Thymus (tissue), 11 donors: ENCODE measurements around the gene SYCP2. TPM values are rescaled to one million over a fixed set of nuclear protein-coding genes. Genes with fewer than 3 reads are reported as not detected.

ENCODE experiments used
- DNase-seq, 9 donors: peaks; one replicate each; pipeline ENCODE4 v3.0.0-alpha.2; 2013; ENCODE audit warnings: low spot score in 9 of 9, low read depth in 6 of 9, missing footprints in 1 of 9
- H3K27ac ChIP-seq, 2 donors: one replicate each; pipeline ENCODE4 v1.5.1; 2013; ENCODE audit warnings: control low read depth in 1 of 2, low read depth in 1 of 2, low read length in 1 of 2, mild to moderate bottlenecking in 1 of 2, moderate library complexity in 1 of 2
- H3K27me3 ChIP-seq, 2 donors: one replicate each; pipeline ENCODE4 v1.5.1; 2013; ENCODE audit warnings: low read length in 1 of 2; ENCODE audit not compliant: control insufficient read depth in 2 of 2, insufficient read depth in 1 of 2
- H3K36me3 ChIP-seq, 2 donors: one replicate each; pipeline ENCODE4 v1.5.1; 2013; ENCODE audit warnings: low read length in 1 of 2, mild to moderate bottlenecking in 1 of 2, moderate library complexity in 1 of 2; ENCODE audit not compliant: control insufficient read depth in 2 of 2, insufficient read depth in 2 of 2
- H3K4me1 ChIP-seq, 2 donors: one replicate each; pipeline ENCODE4 v1.5.1; 2013; ENCODE audit warnings: low read length in 2 of 2; ENCODE audit not compliant: control insufficient read depth in 2 of 2, insufficient read depth in 2 of 2
- H3K4me3 ChIP-seq, 2 donors: one replicate each; pipeline ENCODE4 v1.5.1; 2013; ENCODE audit warnings: low read length in 2 of 2, control low read depth in 1 of 2, mild to moderate bottlenecking in 1 of 2
- H3K9me3 ChIP-seq, 2 donors: one replicate each; pipeline ENCODE4 v1.5.1; 2013; ENCODE audit warnings: low read length in 1 of 2, mild to moderate bottlenecking in 1 of 2; ENCODE audit not compliant: control insufficient read depth in 2 of 2, insufficient read depth in 1 of 2
- whole genome bisulfite sequencing: extraction: QIAGEN DNeasy Blood & Tissue Kit; methylation state at CpG from one replicate; pipeline ENCODE4 v1.1.7; 2013; 5-methylcytosine and 5-hydroxymethylcytosine counted together
- polyA plus RNA-seq: library from polyadenylated mRNA; stranded (reverse); fragments of 200-250 nt; gene quantifications from one replicate; pipeline ENCODE4 v1.2.3, GENCODE V29; 2013
- total RNA-seq: library from RNA; stranded (reverse); fragments of 120-200 nt; gene quantifications from one replicate; pipeline ENCODE4 v1.2.4, GENCODE V29; 2013
- donor health status: healthy.

SYCP2 gene
- total and polyA plus RNA-seq, 2 donors, result 2.5 to 7.9 TPM

DNA sequence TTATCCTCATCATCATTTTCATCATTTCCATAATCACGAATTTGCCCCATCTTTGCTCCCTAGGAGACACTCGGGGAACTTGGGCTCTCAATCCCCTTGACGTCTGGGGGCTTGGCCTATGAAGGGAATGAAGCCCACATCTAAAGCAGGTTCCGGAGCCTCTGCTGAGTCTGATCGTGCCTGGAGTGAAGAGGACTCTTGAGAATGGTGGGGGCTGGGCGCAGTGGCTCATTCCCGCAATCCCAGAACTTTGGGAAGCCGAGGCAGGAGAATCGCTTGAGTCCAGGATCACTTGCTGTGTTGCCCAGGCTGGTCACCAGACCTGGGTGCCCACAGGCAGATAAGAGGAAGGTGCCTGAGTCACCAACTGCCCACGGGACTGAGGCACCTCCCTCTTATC lies 114.5 kb downstream of the SYCP2 start:
- DNase-seq, result no peak
- H3K27ac ChIP-seq, result no peak overlapping the region
- H3K4me1 ChIP-seq, result peaks cover 0 to 4% of the 10 kb centered on the region in 2 donors
- WGBS, result 92% methylated on average over 10 of the region's 10 CpGs
- H3K36me3 ChIP-seq, result no peaks in the 10 kb centered on the region
- H3K9me3 ChIP-seq, result no peaks in the 10 kb centered on the region
- H3K27me3 ChIP-seq, result no peaks in the 10 kb centered on the region
- no peak overlapping the region for H3K4me3 ChIP-seq

DNA sequence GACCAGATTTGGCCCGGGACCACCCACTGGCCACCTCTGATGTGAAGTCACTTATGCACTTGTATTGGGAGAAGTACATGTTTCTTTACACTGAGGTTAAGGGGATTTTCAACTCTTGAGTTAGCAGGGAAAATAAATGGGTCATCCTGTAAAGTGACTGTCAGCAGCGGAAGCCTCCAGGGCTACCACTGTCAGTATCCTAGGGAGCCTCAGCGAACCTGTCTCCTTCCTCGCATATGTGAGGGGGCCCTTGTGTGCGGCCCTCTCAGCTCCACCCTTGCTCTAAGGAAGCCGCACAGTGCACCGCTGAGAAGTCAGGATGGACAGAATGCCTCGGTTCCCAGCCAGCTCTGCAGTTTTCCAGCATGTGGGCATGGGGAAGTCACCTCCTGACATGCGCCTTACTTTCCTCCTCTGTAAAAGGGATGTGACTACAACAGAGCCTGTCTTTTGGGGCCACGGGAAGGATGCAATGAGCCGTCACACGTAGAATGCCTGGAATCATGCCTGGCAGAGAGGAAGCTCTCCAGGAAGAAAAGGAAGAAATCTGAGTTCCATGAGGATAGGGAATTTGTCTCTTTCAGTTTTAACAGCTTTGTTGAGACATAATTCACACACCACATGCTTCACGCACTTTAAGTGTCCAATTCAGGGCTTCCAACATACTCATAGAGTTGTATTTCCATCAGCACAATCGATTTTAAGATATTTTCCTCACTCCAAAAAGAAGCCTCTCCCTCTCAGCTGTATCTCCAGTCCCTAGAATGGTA lies 115.4 kb downstream of the SYCP2 start:
- DNase-seq, result no peak
- WGBS, result 89% methylated on average over 14 of the region's 14 CpGs
- Histone ChIP-seq H3K9me3 (no peaks in the 10 kb centered on the region), H3K4me3 (no peak overlapping the region), H3K27ac (no peak overlapping the region), H3K27me3 (no peaks in the 10 kb centered on the region), H3K4me1 (peaks cover 0 to 4% of the 10 kb centered on the region in 2 donors), H3K36me3 (no peaks in the 10 kb centered on the region)

DNA sequence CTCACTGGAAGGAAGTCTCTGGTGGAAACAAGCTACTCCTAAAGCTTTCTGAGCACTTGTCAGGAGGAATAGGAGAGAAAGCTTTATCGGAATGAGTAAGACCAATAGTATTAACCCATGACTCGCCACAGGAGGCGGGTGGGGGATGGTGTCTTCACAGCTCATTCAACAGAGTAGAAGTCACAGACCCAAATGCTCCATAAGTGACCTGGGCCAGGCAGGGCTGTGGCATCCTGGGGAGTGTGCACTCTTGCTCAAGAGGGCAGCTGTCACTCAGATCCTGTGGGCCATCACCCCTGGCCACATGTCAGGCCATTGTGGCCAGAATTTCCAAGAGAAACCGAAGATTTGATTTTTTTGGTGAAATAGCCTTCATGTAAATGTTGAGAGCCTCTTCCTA lies 116.0 kb downstream of the SYCP2 start:
- Histone ChIP-seq H3K27ac (no peak overlapping the region), H3K9me3 (no peaks in the 10 kb centered on the region), H3K36me3 (no peaks in the 10 kb centered on the region), H3K27me3 (no peaks in the 10 kb centered on the region), H3K4me3 (no peak overlapping the region), H3K4me1 (peaks cover 0 to 4% of the 10 kb centered on the region in 2 donors)
- 91% methylated on average over 4 of the region's 4 CpGs for WGBS
- no peak for DNase-seq

DNA sequence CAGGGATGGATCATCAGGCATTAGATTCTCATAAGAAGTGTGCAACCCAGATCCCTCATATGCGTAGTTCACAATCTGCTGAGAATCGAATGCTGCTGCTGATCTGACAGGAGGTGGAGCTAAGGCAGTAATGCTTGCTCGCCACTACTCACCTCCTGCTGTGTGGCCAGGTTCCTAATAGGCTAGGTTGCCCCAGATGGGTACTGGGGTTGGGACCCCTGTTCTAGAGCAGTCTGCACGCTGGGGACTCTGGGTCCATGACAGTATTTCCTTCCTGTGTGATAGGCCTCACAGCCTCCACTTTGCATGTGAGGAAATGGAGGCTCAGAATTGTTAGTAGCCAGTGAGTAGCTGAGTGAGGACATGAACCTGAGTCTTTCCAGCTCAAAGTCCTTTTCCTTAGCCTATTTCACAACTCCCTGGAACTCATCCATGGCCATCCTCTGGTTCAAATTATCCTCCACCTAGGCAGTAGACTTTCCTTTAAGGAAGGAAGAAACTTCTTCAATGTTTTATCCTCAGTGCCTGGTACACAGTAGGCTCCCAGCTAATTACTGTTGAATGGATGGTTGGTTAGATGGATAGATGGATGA lies 117.2 kb downstream of the SYCP2 start:
- no peaks in the 10 kb centered on the region for H3K9me3 ChIP-seq
- 62% methylated on average over 4 of the region's 4 CpGs for WGBS
- no peak for DNase-seq
- peaks cover 0 to 4% of the 10 kb centered on the region in 2 donors for H3K4me1 ChIP-seq
- H3K4me3 ChIP-seq, result no peak overlapping the region
- H3K27me3 ChIP-seq, result no peaks in the 10 kb centered on the region
- H3K36me3 ChIP-seq, result no peaks in the 10 kb centered on the region
- H3K27ac ChIP-seq, result no peak overlapping the region

DNA sequence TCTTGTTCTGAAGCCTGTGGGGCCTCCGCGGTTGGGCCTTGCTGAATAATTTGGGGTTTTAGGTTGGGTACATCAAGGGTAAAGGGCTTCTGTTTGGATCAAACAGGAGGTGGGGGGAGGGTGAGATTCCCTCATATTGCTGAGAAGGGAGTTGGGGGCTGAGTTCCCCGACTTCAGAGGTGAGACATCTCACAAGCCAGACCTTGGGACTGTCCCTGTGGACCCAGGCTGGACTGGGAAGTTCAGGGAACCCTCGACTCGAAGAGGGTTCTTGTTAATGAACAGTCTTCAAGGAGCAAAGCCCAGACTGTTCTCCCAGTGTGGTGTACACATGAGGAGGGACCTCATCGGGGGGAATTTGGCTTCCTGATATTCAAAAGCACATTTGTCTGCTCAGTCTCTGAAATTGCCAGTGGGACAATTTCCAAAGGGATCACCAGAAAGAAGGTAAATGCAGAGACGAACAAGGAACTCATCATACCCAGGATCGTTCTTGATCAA lies 118.5 kb downstream of the SYCP2 start:
- no peak for DNase-seq
- Histone ChIP-seq H3K4me1 (no peaks in the 10 kb centered on the region), H3K36me3 (no peaks in the 10 kb centered on the region), H3K4me3 (no peak overlapping the region), H3K27me3 (no peaks in the 10 kb centered on the region), H3K27ac (no peak overlapping the region), H3K9me3 (no peaks in the 10 kb centered on the region)
- WGBS, result 91% methylated on average over 8 of the region's 8 CpGs

DNA sequence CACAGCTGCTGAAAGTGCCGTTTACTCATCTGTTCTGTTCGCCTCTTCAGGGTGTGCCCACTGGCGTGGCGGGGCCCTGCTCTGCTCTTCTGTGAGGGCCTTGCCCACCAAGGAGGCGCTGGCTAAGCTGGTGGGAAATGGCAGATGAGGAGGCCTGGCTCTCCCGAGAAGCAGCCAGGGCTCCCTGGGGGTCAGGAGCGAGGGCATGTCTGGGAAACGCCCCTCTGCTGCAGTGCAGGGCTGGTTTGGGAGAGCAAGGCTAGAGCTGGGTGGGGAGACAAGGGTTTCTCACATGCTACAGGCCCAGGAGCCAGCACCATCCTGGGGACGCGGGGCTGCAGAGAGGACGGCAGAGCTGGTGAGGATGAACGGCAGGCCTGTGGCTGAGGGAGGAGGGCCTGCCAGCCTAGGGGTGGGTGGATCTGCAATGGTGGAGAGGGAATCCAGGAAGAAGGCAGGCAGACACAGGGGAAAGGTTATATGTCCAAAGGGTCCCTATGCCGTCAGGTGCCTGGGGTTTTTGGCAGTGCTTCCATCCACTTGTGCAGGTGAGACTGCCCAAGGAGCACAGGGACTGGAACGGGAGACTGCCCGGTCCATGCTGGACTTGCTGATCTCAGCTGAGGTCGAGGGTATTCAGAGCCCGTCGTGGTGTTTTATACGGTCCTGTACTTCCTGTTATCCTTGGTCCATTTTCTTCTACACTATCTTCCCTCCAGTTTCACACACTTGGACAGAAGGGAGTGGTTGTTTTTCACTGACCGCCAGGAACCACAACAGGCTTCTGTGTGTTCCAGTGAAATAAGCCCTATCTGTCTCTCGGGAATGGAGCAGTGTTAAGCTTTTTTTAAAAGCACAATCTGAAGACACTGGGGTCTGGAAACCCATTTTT lies 119.2 kb downstream of the SYCP2 start:
- WGBS, result 83% methylated on average over 21 of the region's 21 CpGs

More for the DNA sequence above, 119.2 kb downstream of the SYCP2 start:
- no peak for DNase-seq
- Histone ChIP-seq H3K27ac (no peak overlapping the region), H3K4me1 (no peaks in the 10 kb centered on the region), H3K27me3 (no peaks in the 10 kb centered on the region), H3K4me3 (no peak overlapping the region), H3K36me3 (no peaks in the 10 kb centered on the region), H3K9me3 (no peaks in the 10 kb centered on the region)

Other genes with a start within 250 kb of the SYCP2 start
- gene PPP1R3D, start 6.7 kb upstream of the SYCP2 start, total RNA-seq, result 3.2 TPM
- 7.2 TPM for gene PPP1R3D, start 6.7 kb upstream of the SYCP2 start, polyA plus RNA-seq
- gene FAM217B, start 6.8 kb upstream of the SYCP2 start, total RNA-seq, result 10.2 TPM
- gene FAM217B, start 6.8 kb upstream of the SYCP2 start, polyA plus RNA-seq, result 10.7 TPM
- 1.8 TPM for gene CDH26, start 24.8 kb upstream of the SYCP2 start, total RNA-seq
- gene CDH26, start 24.8 kb upstream of the SYCP2 start, polyA plus RNA-seq, result 14.7 TPM